Measurements from ENCODE around the gene SLX9. TPM values are rescaled to one million over a fixed set of nuclear protein-coding genes. Genes with fewer than 3 reads are reported as not detected.
"Not testable (repeated sequence)": the region's sequence is repeated elsewhere in the genome, so short reads cannot be mapped to it uniquely, and the experiment has no call there.

The SLX9 gene
- total RNA-seq, 1 donor from 2014 or later, result 10.0 TPM

- no peak for DNase-seq
These were observed 80.2 kb downstream of the SLX9 start for GRCh38 chr21:45019887-45020537.

DNA sequence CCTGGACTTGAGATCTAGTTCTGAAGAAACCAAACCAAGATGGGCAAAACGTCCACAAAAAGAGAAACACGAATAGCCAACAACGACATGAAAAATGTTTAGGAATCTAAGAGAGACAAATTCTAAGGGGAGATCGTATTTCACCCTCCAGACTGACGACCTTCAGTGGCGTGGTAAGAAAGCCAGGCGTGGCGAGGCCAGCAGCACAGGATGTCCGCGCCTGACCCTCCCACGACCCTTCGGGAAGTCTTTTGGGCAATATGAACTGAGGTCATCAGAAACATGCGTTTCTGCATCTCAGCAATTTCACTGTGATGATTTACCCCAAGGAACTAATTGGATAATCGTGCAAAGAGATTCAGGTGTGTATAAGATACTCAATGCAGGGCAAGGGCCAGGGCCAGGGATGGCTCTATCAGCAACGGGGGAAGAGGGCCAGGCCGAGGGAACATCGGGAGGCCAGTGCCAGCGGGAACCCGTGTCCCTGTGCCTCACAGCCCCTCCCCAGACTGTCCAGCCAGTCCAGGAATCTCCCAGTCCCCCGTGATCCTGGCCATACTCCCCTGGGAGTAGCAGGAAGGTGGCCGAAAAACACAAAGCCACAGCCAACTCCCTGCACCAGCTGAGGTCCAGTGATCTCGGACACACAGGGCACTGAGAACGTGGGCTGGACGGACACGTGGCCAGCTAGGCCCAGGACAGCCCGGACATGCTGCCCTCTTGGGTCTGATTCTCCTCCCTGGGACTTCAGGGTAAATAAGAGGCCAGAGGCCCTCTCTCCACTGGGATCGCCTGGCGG, 81.0 kb downstream of the SLX9 start:
- DNase-seq, result no peak

- DNase-seq, result no peak
These were observed 81.9 kb downstream of the SLX9 start for GRCh38 chr21:45021428-45022347.

DNA sequence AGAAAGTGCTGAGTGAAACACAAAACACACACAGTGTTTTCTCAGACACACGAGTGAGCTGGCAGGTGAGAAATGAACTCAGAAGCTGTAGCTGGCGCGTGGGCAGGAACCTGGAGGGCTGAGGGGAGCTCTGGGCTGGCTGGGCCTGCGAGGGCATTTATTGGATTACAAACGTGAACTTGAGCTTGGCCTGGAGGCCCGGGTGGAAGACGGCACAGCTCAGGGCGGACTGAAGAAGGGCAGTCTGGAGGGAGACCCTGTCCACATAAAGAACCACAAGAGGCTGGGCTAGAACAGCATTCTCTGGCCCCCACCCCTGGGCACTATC, 82.5 kb downstream of the SLX9 start:
- no peak for DNase-seq

DNA sequence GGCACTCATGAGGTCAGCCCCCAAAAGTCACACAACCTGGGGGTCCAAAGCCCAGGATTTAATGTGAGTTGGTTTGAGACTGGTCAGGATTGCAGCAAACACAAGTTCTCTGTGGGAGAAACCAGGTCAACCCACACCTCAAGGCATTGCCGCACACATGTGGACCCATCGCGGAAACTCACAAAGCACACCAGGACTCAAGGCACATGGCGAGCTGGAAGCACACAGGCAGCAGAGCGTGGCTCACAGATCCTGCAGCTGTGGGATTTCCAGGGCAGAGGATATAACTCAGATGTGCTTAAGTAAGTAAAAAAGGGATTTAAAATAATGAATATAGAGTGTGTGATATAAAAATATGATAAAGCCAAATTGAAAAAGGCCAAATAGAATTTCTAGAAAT, 82.9 kb downstream of the SLX9 start:
- DNase-seq, result no peak

GRCh38 chr21:45024516-45024915, 84.7 kb downstream of the SLX9 start:
- DNase-seq, result not testable (repeated sequence)

DNA sequence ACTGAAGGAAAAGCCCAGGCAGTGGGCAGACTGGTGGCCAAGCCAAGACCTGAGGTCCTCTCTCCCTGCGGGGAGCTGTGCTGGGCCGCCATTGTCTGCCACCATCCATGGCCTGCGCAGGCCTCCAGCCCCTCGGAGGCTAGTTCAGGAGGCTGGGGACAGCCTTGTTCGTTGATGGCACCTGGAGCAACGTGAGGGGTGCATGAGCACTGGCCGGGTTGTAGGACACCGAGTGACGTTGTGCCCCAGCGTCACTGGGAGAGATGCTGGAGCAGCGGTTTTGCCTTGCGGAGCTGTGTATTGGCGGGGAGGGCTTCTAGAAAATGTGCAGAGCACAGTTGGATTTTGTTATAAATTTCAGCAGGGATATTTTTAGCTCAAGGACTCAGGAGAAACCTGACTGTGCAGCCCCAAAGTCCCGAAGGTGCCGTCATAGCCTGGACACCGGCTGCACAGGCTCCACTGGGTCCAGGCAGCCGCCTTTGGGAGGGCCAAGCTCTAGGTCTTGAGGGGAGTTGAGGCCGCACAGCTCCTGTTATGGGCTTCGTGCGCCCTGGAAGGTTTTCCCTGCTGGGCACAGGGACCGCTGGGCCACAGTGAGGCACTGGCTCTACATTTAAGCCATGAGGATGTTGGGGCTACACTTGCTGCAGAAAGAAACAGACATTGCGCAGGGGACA, 86.4 kb downstream of the SLX9 start:
- no peak for DNase-seq

Other genes starting within 250 kb of the SLX9 start
- gene KRTAP10-12, start 242.9 kb upstream of the SLX9 start, total RNA-seq, result not detected
- gene TSPEAR, start 228.5 kb upstream of the SLX9 start, total RNA-seq, result 4.1 TPM
- 65.8 TPM for gene UBE2G2, start 138.2 kb upstream of the SLX9 start, total RNA-seq
- 33.1 TPM for gene SUMO3, start 122.0 kb upstream of the SLX9 start, total RNA-seq
- gene PTTG1IP, start 66.3 kb upstream of the SLX9 start, total RNA-seq, result 88.6 TPM
- gene ITGB2, start 19.1 kb upstream of the SLX9 start, total RNA-seq, result 22.5 TPM
- 28.3 TPM for gene ADARB1, start 134.6 kb downstream of the SLX9 start, total RNA-seq

Data from skin of body (tissue), 2 donors.